ENCODE results near the gene CAMKK1.
A peak's percentile ranks its signal among the peaks of the same experiment; 100 is the strongest.
"Not testable (repeated sequence)": the region's sequence is repeated elsewhere in the genome, so short reads cannot be mapped to it uniquely, and the experiment has no call there.

Gene CAMKK1

GRCh38 chr17:3845621-3846436, 47.0 kb downstream of the CAMKK1 start, which contains the start of gene NCBP3:
Gene NCBP3 (minus strand): TSS chr17:3846246. CDS start chr17:3846223, 23 bp downstream.
- DNase-seq (ENCODE audit: low spot score): peak; percentile 93

- no peak for DNase-seq (ENCODE audit: low spot score)
These were observed 47.6 kb downstream of the CAMKK1 start for GRCh38 chr17:3845291-3845620.

- not testable (repeated sequence) for DNase-seq (ENCODE audit: low spot score)
These were observed 48.3 kb downstream of the CAMKK1 start for GRCh38 chr17:3844556-3844955.

GRCh38 chr17:3843935-3844516, 48.8 kb downstream of the CAMKK1 start:
- no peak for DNase-seq (ENCODE audit: low spot score)

GRCh38 chr17:3838206-3838605, 54.6 kb downstream of the CAMKK1 start:
- DNase-seq (ENCODE audit: low spot score): no peak

- DNase-seq (ENCODE audit: low spot score): no peak
These were observed 56.3 kb downstream of the CAMKK1 start for GRCh38 chr17:3836551-3836950.

- no peak for DNase-seq (ENCODE audit: low spot score)
These were observed 57.2 kb downstream of the CAMKK1 start for GRCh38 chr17:3835410-3836229.

- DNase-seq (ENCODE audit: low spot score): no peak
These were observed 58.0 kb downstream of the CAMKK1 start for GRCh38 chr17:3834811-3835210.

GRCh38 chr17:3828852-3829232, 64.0 kb downstream of the CAMKK1 start:
- no peak for DNase-seq (ENCODE audit: low spot score)

GRCh38 chr17:3828151-3828851, 64.6 kb downstream of the CAMKK1 start:
- no peak for DNase-seq (ENCODE audit: low spot score)

- DNase-seq (ENCODE audit: low spot score): peak; percentile 92
These were observed 65.6 kb downstream of the CAMKK1 start for GRCh38 chr17:3827124-3827773.

GRCh38 chr17:3826191-3826590, 66.7 kb downstream of the CAMKK1 start:
- no peak for DNase-seq (ENCODE audit: low spot score)

GRCh38 chr17:3821101-3821500, 71.8 kb downstream of the CAMKK1 start:
- DNase-seq (ENCODE audit: low spot score): no peak

GRCh38 chr17:3818786-3819185, 74.1 kb downstream of the CAMKK1 start:
- peak; percentile 55 for DNase-seq (ENCODE audit: low spot score)

- DNase-seq (ENCODE audit: low spot score): peak; percentile 91
These were observed 74.8 kb downstream of the CAMKK1 start for GRCh38 chr17:3817851-3818605.

GRCh38 chr17:3815925-3816324, 76.9 kb downstream of the CAMKK1 start:
- no peak for DNase-seq (ENCODE audit: low spot score)

GRCh38 chr17:3815122-3815521, 77.7 kb downstream of the CAMKK1 start:
- no peak for DNase-seq (ENCODE audit: low spot score)

GRCh38 chr17:3814361-3814760, 78.5 kb downstream of the CAMKK1 start:
- DNase-seq (ENCODE audit: low spot score): no peak

- no peak for DNase-seq (ENCODE audit: low spot score)
These were observed 79.7 kb downstream of the CAMKK1 start for GRCh38 chr17:3813171-3813570.

GRCh38 chr17:3812771-3813170, 80.1 kb downstream of the CAMKK1 start:
- DNase-seq (ENCODE audit: low spot score): no peak

GRCh38 chr17:3812284-3812683, 80.6 kb downstream of the CAMKK1 start:
- no peak for DNase-seq (ENCODE audit: low spot score)
